Activated B cell treated with CpG ODN at 0.5 μM for 24 hours (primary cell): ENCODE results near the gene OBSL1. TPM values are rescaled to one million over a fixed set of nuclear protein-coding genes. Genes with fewer than 3 reads are reported as not detected.

Source experiments
- ATAC-seq: fragments of 200-7000 bp; cut with Tn5 transposase; one replicate; pipeline ENCODE4 v1.10.0; 2021; ENCODE audit warnings: low read depth, mild to moderate bottlenecking, moderate library complexity
- CTCF ChIA-PET: fragments of 350-600 bp; sonication (Branson Sonifier 250); formaldehyde crosslinking; loops from one replicate; lab custom pipeline; 2021; ENCODE audit warnings: antibody characterized with exemption; lab: Charles Lee
- POLR2A ChIA-PET: fragments of 350-600 bp; sonication (Branson Sonifier 250); formaldehyde crosslinking; loops from one replicate; lab custom pipeline; 2021; ENCODE audit warnings: antibody characterized with exemption; lab: Charles Lee
- DNase-seq: peaks from one replicate; pipeline ENCODE4 v3.0.0; 2022
- H3K27ac Mint-ChIP-seq: one replicate; pipeline ENCODE4 v1.8.0; 2020; ENCODE audit warnings: mixed read lengths
- H3K27me3 Mint-ChIP-seq: one replicate; pipeline ENCODE4 v1.8.0; 2021; ENCODE audit warnings: mixed read lengths
- H3K36me3 Mint-ChIP-seq: one replicate; pipeline ENCODE4 v1.8.0; 2021; ENCODE audit warnings: low read depth, mixed read lengths
- H3K4me1 Mint-ChIP-seq: one replicate; pipeline ENCODE4 v1.8.0; 2021; ENCODE audit warnings: mixed read lengths
- H3K4me3 Mint-ChIP-seq: one replicate; pipeline ENCODE4 v1.8.0; 2020; ENCODE audit warnings: mild to moderate bottlenecking, mixed read lengths
- H3K9me3 Mint-ChIP-seq: one replicate; pipeline ENCODE4 v1.8.0; 2020; ENCODE audit warnings: mixed read lengths
- CTCF ChIP-seq: fragments of 200-600 bp; IDR thresholded peaks from one replicate; pipeline ENCODE4 v1.8.0; 2022; ENCODE audit warnings: antibody characterized with exemption, mild to moderate bottlenecking
- intact Hi-C: fragments of 100-400 bp; cut with micrococcal nuclease; formaldehyde crosslinking; loops from one replicate; pipeline ENCODE4 v1.15.1; 2024
- total RNA-seq: library from RNA; stranded (reverse); gene quantifications from 2 replicates; pipeline ENCODE4 v1.2.3, GENCODE V29; 2022

OBSL1 gene
- total RNA-seq, 1 donor from 2014 or later: not detected

- POLR2A ChIA-PET: interaction anchor here (0.6 kb wide), 1 partner anchor 46 kb away, joined by 4 read pairs; no protein-coding TSS in a partner anchor
- no peak for TF ChIP-seq CTCF
- no peak for ATAC-seq
- Mint-ChIP-seq H3K27me3 (peaks cover 47% of the 10 kb centered on the region), H3K27ac (no peak overlapping the region), H3K36me3 (no peaks in the 10 kb centered on the region), H3K4me1 (peaks cover 22% of the 10 kb centered on the region), H3K4me3 (peak overlapping the region; percentile 2), H3K9me3 (no peaks in the 10 kb centered on the region)
- intact Hi-C loops: no loop called here
- no peak for DNase-seq
- CTCF ChIA-PET: interaction anchor here (1.0 kb wide), 1 partner anchor 142 kb away, joined by 3 read pairs; no protein-coding TSS in a partner anchor
These were observed 25.9 kb downstream of the OBSL1 start for GRCh38 chr2:219545295-219545942.

GRCh38 chr2:219544567-219544966 lies 26.8 kb downstream of the OBSL1 start:
- ChIA-PET POLR2A (no interaction called here), CTCF (interaction anchor here (1.0 to 1.6 kb wide), 3 partner anchors 15 to 141 kb away, joined by 3 to 5 read pairs (median 5); no protein-coding TSS in a partner anchor)
- TF ChIP-seq CTCF: no peak
- ATAC-seq: no peak
- Mint-ChIP-seq H3K9me3 (no peaks in the 10 kb centered on the region), H3K27ac (no peak overlapping the region), H3K4me1 (peaks cover 22% of the 10 kb centered on the region), H3K27me3 (peaks cover 44% of the 10 kb centered on the region), H3K36me3 (no peaks in the 10 kb centered on the region), H3K4me3 (peak overlapping the region; percentile 78)
- DNase-seq: no peak
- intact Hi-C loops: loop anchor here (5.0 kb wide), 3 partner anchors 267 to 832 kb away; partner anchors contain the start of genes DNAJB2, TTLL4, TUBA4A and TUBA4B

- Mint-ChIP-seq H3K4me3 (peak within 1 kb of the TSS; percentile 78), H3K36me3 (no peaks in the 10 kb centered on the region), H3K4me1 (peaks cover 22% of the 10 kb centered on the region), H3K27ac (no peak within 1 kb of the TSS), H3K27me3 (peaks cover 42% of the 10 kb centered on the region), H3K9me3 (no peaks in the 10 kb centered on the region)
- ChIA-PET CTCF (interaction anchor here (0.7 to 3.9 kb wide), 6 partner anchors 14 to 98 kb away, joined by 3 to 23 read pairs (median 4); no protein-coding TSS in a partner anchor), POLR2A (interaction anchor here (0.8 to 2.1 kb wide), 5 partner anchors 9 to 156 kb away, joined by 3 to 14 read pairs (median 8); partner anchors contain the start of genes DNPEP, GMPPA and STK11IP)
- TF ChIP-seq CTCF: no peak
- ATAC-seq: peak; percentile 84
- intact Hi-C loops: loop anchor here (1.0 to 5.0 kb wide), 8 partner anchors 9 to 831 kb away; partner anchors contain the start of genes DNAJB2, GMPPA, STK11IP and TTLL4
- DNase-seq: peak; percentile 81
These were observed 27.6 kb downstream of the OBSL1 start, which contains the start of the genes CHPF and TMEM198 for GRCh38 chr2:219543596-219544358. Gene CHPF, minus strand, starts transcription at chr2:219543809. Its CDS starts 271 bp downstream, at chr2:219543538. Gene TMEM198, plus strand, starts transcription at chr2:219544028. Its CDS starts 700 bp downstream, at chr2:219544728.

- no peaks in the 10 kb centered on the region for H3K36me3 Mint-ChIP-seq
- DNase-seq (no peak), ATAC-seq (peak; percentile 35)
- peaks cover 39% of the 10 kb centered on the region for H3K27me3 Mint-ChIP-seq
- intact Hi-C loops: loop anchor here (1.0 to 5.0 kb wide), 8 partner anchors 9 to 831 kb away; partner anchors contain the start of genes DNAJB2, GMPPA, STK11IP and TTLL4
- H3K9me3 Mint-ChIP-seq: no peaks in the 10 kb centered on the region
- ChIA-PET CTCF (interaction anchor here (0.7 to 3.9 kb wide), 5 partner anchors 13 to 99 kb away, joined by 3 to 23 read pairs (median 4); no protein-coding TSS in a partner anchor), POLR2A (interaction anchor here (0.6 to 2.1 kb wide), 5 partner anchors 9 to 155 kb away, joined by 5 to 14 read pairs (median 8); partner anchors contain the start of genes DNPEP, GMPPA and STK11IP)
- no peak overlapping the region for H3K27ac Mint-ChIP-seq
- peaks cover 22% of the 10 kb centered on the region for H3K4me1 Mint-ChIP-seq
- peak overlapping the region; percentile 78 for H3K4me3 Mint-ChIP-seq
- no peak for TF ChIP-seq CTCF
These were observed 28.3 kb downstream of the OBSL1 start for GRCh38 chr2:219542931-219543595.
